ENCODE results near the gene CEACAM3.
"Not testable (repeated sequence)": the region's sequence is repeated elsewhere in the genome, so short reads cannot be mapped to it uniquely, and the experiment has no call there.

Gene CEACAM3

GRCh38 chr19:41787055-41787454 is 9.3 kb upstream of the CEACAM3 start:
- H3K9ac ChIP-seq = no peak overlapping the region
- H3K4me2 ChIP-seq = no peak overlapping the region
- no peak overlapping the region for H3K27ac ChIP-seq
- H3K27me3 ChIP-seq (ENCODE audit: insufficient read depth, low read depth) = peaks cover 75% of the 10 kb centered on the region
- H4K20me1 ChIP-seq (ENCODE audit: insufficient read depth) = no peaks in the 10 kb centered on the region
- TF ChIP-seq, protein P1, sequence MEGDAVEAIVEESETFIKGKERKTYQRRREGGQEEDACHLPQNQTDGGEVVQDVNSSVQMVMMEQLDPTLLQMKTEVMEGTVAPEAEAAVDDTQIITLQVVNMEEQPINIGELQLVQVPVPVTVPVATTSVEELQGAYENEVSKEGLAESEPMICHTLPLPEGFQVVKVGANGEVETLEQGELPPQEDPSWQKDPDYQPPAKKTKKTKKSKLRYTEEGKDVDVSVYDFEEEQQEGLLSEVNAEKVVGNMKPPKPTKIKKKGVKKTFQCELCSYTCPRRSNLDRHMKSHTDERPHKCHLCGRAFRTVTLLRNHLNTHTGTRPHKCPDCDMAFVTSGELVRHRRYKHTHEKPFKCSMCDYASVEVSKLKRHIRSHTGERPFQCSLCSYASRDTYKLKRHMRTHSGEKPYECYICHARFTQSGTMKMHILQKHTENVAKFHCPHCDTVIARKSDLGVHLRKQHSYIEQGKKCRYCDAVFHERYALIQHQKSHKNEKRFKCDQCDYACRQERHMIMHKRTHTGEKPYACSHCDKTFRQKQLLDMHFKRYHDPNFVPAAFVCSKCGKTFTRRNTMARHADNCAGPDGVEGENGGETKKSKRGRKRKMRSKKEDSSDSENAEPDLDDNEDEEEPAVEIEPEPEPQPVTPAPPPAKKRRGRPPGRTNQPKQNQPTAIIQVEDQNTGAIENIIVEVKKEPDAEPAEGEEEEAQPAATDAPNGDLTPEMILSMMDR (conservative IDR thresholded peaks at IDR 0.05; ENCODE audit: low read depth, low read length) = no peak
- no peaks in the 10 kb centered on the region for H3K4me1 ChIP-seq (ENCODE audit: low read depth, poor library complexity, severe bottlenecking)
- no peak overlapping the region for H3K4me3 ChIP-seq (IDR thresholded peaks at IDR 0.05; ENCODE audit: insufficient read depth, low read depth, low read length)
- H3K36me3 ChIP-seq (ENCODE audit: insufficient read depth) = no peaks in the 10 kb centered on the region
- no peaks in the 10 kb centered on the region for H3K79me2 ChIP-seq (ENCODE audit: insufficient read depth, low read depth)
- H2AFZ ChIP-seq (ENCODE audit: low read depth) = no peak overlapping the region

DNA sequence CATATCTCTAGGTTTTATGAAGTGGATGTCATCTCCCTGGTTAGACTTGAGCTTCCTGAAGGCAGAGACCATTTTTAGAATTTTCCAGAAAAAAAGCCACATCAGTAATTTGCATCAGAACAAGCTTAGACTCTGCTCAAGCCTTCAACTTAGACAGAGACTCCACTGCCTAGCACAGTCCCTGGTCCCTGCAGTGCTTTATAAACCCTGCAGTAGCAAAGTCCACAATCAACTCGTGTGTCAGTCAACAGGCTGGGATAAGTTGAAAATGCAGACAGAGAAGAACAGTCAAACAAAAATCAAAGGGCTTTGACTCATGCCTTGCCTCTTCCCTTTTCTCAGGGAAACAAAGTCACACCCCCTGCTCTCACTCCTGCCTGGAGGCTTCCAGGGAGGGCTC is 7.9 kb upstream of the CEACAM3 start:
- H3K4me2 ChIP-seq; H3K4me1 ChIP-seq (ENCODE audit: low read depth, poor library complexity, severe bottlenecking); H3K79me2 ChIP-seq (ENCODE audit: insufficient read depth, low read depth); H3K27ac ChIP-seq; H4K20me1 ChIP-seq (ENCODE audit: insufficient read depth); H3K9ac ChIP-seq; H2AFZ ChIP-seq (ENCODE audit: low read depth); H3K4me3 ChIP-seq (IDR thresholded peaks at IDR 0.05; ENCODE audit: insufficient read depth, low read depth, low read length); H3K36me3 ChIP-seq (ENCODE audit: insufficient read depth): not testable (repeated sequence)
- peaks cover 80% of the 10 kb centered on the region for H3K27me3 ChIP-seq (ENCODE audit: insufficient read depth, low read depth)

GRCh38 chr19:41789053-41789452 is 7.3 kb upstream of the CEACAM3 start:
- H3K4me2 ChIP-seq; H2AFZ ChIP-seq (ENCODE audit: low read depth): not testable (repeated sequence)

GRCh38 chr19:41792513-41793413 is 3.6 kb upstream of the CEACAM3 start:
- no peaks in the 10 kb centered on the region for H3K4me1 ChIP-seq (ENCODE audit: low read depth, poor library complexity, severe bottlenecking)
- no peaks in the 10 kb centered on the region for H4K20me1 ChIP-seq (ENCODE audit: insufficient read depth)
- no peak overlapping the region for H2AFZ ChIP-seq (ENCODE audit: low read depth)
- no peak overlapping the region for H3K9ac ChIP-seq
- H3K79me2 ChIP-seq (ENCODE audit: insufficient read depth, low read depth) = no peaks in the 10 kb centered on the region
- TF ChIP-seq, protein P1 (conservative IDR thresholded peaks at IDR 0.05; ENCODE audit: low read depth, low read length) = peak; percentile 71
- no peak overlapping the region for H3K4me2 ChIP-seq
- H3K36me3 ChIP-seq (ENCODE audit: insufficient read depth) = no peaks in the 10 kb centered on the region
- no peak overlapping the region for H3K4me3 ChIP-seq (IDR thresholded peaks at IDR 0.05; ENCODE audit: insufficient read depth, low read depth, low read length)
- H3K27ac ChIP-seq = no peak overlapping the region
- peaks cover 72% of the 10 kb centered on the region for H3K27me3 ChIP-seq (ENCODE audit: insufficient read depth, low read depth)

More at GRCh38 chr19:41789053-41789452, 7.3 kb upstream of the CEACAM3 start:
- H3K4me3 ChIP-seq (IDR thresholded peaks at IDR 0.05; ENCODE audit: insufficient read depth, low read depth, low read length); H3K9ac ChIP-seq; H4K20me1 ChIP-seq (ENCODE audit: insufficient read depth); H3K4me1 ChIP-seq (ENCODE audit: low read depth, poor library complexity, severe bottlenecking); H3K27ac ChIP-seq; H3K36me3 ChIP-seq (ENCODE audit: insufficient read depth); H3K79me2 ChIP-seq (ENCODE audit: insufficient read depth, low read depth): not testable (repeated sequence)
- H3K27me3 ChIP-seq (ENCODE audit: insufficient read depth, low read depth) = peaks cover 80% of the 10 kb centered on the region

DNA sequence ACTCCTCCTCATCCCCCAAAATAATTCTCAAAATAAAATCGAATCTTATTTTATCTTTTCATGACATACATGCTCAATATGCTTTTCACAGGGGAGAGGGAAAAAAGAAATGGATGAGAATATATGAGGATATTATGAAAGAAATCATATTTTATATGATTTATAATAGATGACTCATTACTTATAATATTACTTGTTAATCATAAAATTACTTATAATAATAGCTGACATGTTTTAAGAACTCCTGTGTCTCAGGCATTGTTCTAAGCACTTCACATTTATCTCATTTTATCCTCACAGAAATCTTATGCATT is 3.0 kb upstream of the CEACAM3 start:
- Histone ChIP-seq H3K4me2 (no peak overlapping the region), H2AFZ (ENCODE audit: low read depth) (no peak overlapping the region), H3K27me3 (ENCODE audit: insufficient read depth, low read depth) (peaks cover 73% of the 10 kb centered on the region), H3K9ac (no peak overlapping the region), H3K27ac (no peak overlapping the region), H3K4me3 (IDR thresholded peaks at IDR 0.05; ENCODE audit: insufficient read depth, low read depth, low read length) (no peak overlapping the region), H3K36me3 (ENCODE audit: insufficient read depth) (no peaks in the 10 kb centered on the region), H3K79me2 (ENCODE audit: insufficient read depth, low read depth) (no peaks in the 10 kb centered on the region), H3K4me1 (ENCODE audit: low read depth, poor library complexity, severe bottlenecking) (no peaks in the 10 kb centered on the region), H4K20me1 (ENCODE audit: insufficient read depth) (no peaks in the 10 kb centered on the region)
- TF ChIP-seq, protein P1 (conservative IDR thresholded peaks at IDR 0.05; ENCODE audit: low read depth, low read length) = peak; percentile 32; the same call in 1 of the 2 replicates
